Loucy (cell line): ENCODE data around the gene KDM4C.

ENCODE experiments used
- H2AFZ ChIP-seq: fragments of 200-600 bp; sonication (generic); 2 replicates; pipeline ENCODE4 v1.6.0; 2016; ENCODE audit warnings: antibody characterized with exemption, mild to moderate bottlenecking, low read length, moderate library complexity
- H3F3A ChIP-seq: fragments of 200-600 bp; 2 replicates; pipeline ENCODE4 v1.6.0; 2016; ENCODE audit warnings: antibody characterized with exemption, low read depth, mild to moderate bottlenecking
- H3K27me3 ChIP-seq: fragments of 200-600 bp; sonication (generic); 2 replicates; pipeline ENCODE4 v1.6.1; 2014; ENCODE audit warnings: low read length, mild to moderate bottlenecking; ENCODE audit not compliant: insufficient read depth, poor library complexity, severe bottlenecking
- H3K36me3 ChIP-seq: fragments of 200-600 bp; sonication (generic); 2 replicates; pipeline ENCODE4 v1.6.1; 2016; ENCODE audit warnings: low read length; ENCODE audit not compliant: insufficient read depth
- H3K4me1 ChIP-seq: fragments of 200-600 bp; sonication (generic); 2 replicates; pipeline ENCODE4 v1.5.1; 2014; ENCODE audit warnings: low read length, mild to moderate bottlenecking; ENCODE audit not compliant: insufficient read depth, poor library complexity, severe bottlenecking
- H3K4me2 ChIP-seq: fragments of 200-600 bp; sonication (generic); 2 replicates; pipeline ENCODE4 v1.6.0; 2014; ENCODE audit warnings: antibody characterized with exemption, low read length, low read depth, mild to moderate bottlenecking; ENCODE audit not compliant: poor library complexity, severe bottlenecking
- H3K4me3 ChIP-seq: fragments of 200-600 bp; sonication (generic); 2 replicates; pipeline ENCODE4 v1.5.1; 2014; ENCODE audit warnings: low read length, mild to moderate bottlenecking, mixed read lengths; ENCODE audit not compliant: poor library complexity, severe bottlenecking
- H3K79me2 ChIP-seq: fragments of 200-600 bp; sonication (generic); 2 replicates; pipeline ENCODE4 v1.6.1; 2014; ENCODE audit warnings: low read length; ENCODE audit not compliant: insufficient read depth
- H3K9ac ChIP-seq: fragments of 200-600 bp; sonication (generic); 2 replicates; pipeline ENCODE4 v1.6.0; 2014; ENCODE audit warnings: mild to moderate bottlenecking, low read depth, low read length, moderate library complexity; ENCODE audit not compliant: poor library complexity, severe bottlenecking
- H3K9me2 ChIP-seq: fragments of 200-600 bp; sonication (generic); replicated peaks from 2 replicates; pipeline ENCODE4 v1.6.1; 2016; ENCODE audit warnings: low read depth, low read length, mixed read lengths
- H3K9me3 ChIP-seq: fragments of 200-600 bp; sonication (generic); 2 replicates; pipeline ENCODE4 v1.6.1; 2014; ENCODE audit warnings: mild to moderate bottlenecking, antibody characterized with exemption, low read length, low read depth; ENCODE audit not compliant: insufficient read depth
- H4K20me1 ChIP-seq: fragments of 200-600 bp; sonication (generic); 2 replicates; pipeline ENCODE4 v1.6.0; 2014; ENCODE audit warnings: antibody characterized with exemption, low read length, mild to moderate bottlenecking; ENCODE audit not compliant: insufficient read depth, poor library complexity, severe bottlenecking
- CTCF ChIP-seq: fragments of 200-600 bp; sonication (generic); conservative IDR thresholded peaks from 2 replicates; pipeline ENCODE4 v1.5.1; 2014; ENCODE audit warnings: mild to moderate bottlenecking, antibody characterized with exemption, low read length
- EZH2phosphoT487 ChIP-seq: fragments of 200-600 bp; IDR thresholded peaks from 2 replicates; pipeline ENCODE4 v1.6.1; 2018; ENCODE audit warnings: antibody characterized with exemption, mild to moderate bottlenecking, moderate library complexity, borderline replicate concordance

KDM4C gene

GRCh38 chr9:7174301-7174700, 416.5 kb downstream of the KDM4C start:
- Histone ChIP-seq H3K27me3 (no peaks in the 10 kb centered on the region), H2AFZ (no peak overlapping the region), H3F3A (no peaks in the 10 kb centered on the region), H4K20me1 (no peaks in the 10 kb centered on the region), H3K36me3 (peaks cover 41% of the 10 kb centered on the region; the same call in 1 of the 2 replicates), H3K4me1 (no peaks in the 10 kb centered on the region), H3K9me3 (no peaks in the 10 kb centered on the region), H3K4me3 (no peak overlapping the region), H3K4me2 (no peak overlapping the region), H3K9me2 (no peaks in the 10 kb centered on the region), H3K9ac (no peak overlapping the region), H3K79me2 (no peaks in the 10 kb centered on the region)
- TF ChIP-seq EZH2phosphoT487 (no peak), CTCF (no peak)

GRCh38 chr9:7174884-7175283, 417.1 kb downstream of the KDM4C start:
- no peaks in the 10 kb centered on the region for H3F3A ChIP-seq
- TF ChIP-seq EZH2phosphoT487 (no peak), CTCF (peak; percentile 61)
- no peaks in the 10 kb centered on the region for H3K79me2 ChIP-seq
- no peaks in the 10 kb centered on the region for H3K4me1 ChIP-seq
- H3K9me3 ChIP-seq = no peaks in the 10 kb centered on the region
- no peak overlapping the region for H3K9ac ChIP-seq
- H2AFZ ChIP-seq = no peak overlapping the region
- peaks cover 36% of the 10 kb centered on the region; the same call in 1 of the 2 replicates for H3K36me3 ChIP-seq
- no peaks in the 10 kb centered on the region for H3K9me2 ChIP-seq
- no peak overlapping the region for H3K4me2 ChIP-seq
- H4K20me1 ChIP-seq = no peaks in the 10 kb centered on the region
- no peaks in the 10 kb centered on the region for H3K27me3 ChIP-seq
- H3K4me3 ChIP-seq = no peak overlapping the region

GRCh38 chr9:7176561-7176960, 418.8 kb downstream of the KDM4C start:
- H3K9me2 ChIP-seq = no peaks in the 10 kb centered on the region
- no peaks in the 10 kb centered on the region for H3F3A ChIP-seq
- H3K4me2 ChIP-seq = no peak overlapping the region
- peaks cover 22% of the 10 kb centered on the region; the same call in 1 of the 2 replicates for H3K36me3 ChIP-seq
- H2AFZ ChIP-seq = no peak overlapping the region
- H3K4me3 ChIP-seq = no peak overlapping the region
- no peak for TF ChIP-seq EZH2phosphoT487
- no peaks in the 10 kb centered on the region for H3K9me3 ChIP-seq
- H3K4me1 ChIP-seq = no peaks in the 10 kb centered on the region
- H3K9ac ChIP-seq = no peak overlapping the region
- H4K20me1 ChIP-seq = no peaks in the 10 kb centered on the region
- H3K27me3 ChIP-seq = no peaks in the 10 kb centered on the region
- no peaks in the 10 kb centered on the region for H3K79me2 ChIP-seq

GRCh38 chr9:7177383-7177782, 419.6 kb downstream of the KDM4C start:
- Histone ChIP-seq H3F3A (no peaks in the 10 kb centered on the region), H3K4me1 (no peaks in the 10 kb centered on the region), H3K9me2 (no peaks in the 10 kb centered on the region), H3K9me3 (no peaks in the 10 kb centered on the region), H3K4me3 (no peak overlapping the region), H2AFZ (no peak overlapping the region), H3K79me2 (no peaks in the 10 kb centered on the region), H3K36me3 (peaks cover 14% of the 10 kb centered on the region; the same call in 1 of the 2 replicates), H3K9ac (no peak overlapping the region), H3K4me2 (no peak overlapping the region), H4K20me1 (no peaks in the 10 kb centered on the region), H3K27me3 (no peaks in the 10 kb centered on the region)
- TF ChIP-seq CTCF (no peak), EZH2phosphoT487 (no peak)
